AG04450 (cell line): ENCODE results near the gene DEK. TPM values are rescaled to one million over a fixed set of nuclear protein-coding genes. Genes with fewer than 3 reads are reported as not detected.

Source experiments
- CTCF ChIA-PET: fragments of 300-600, 350-600 bp; formaldehyde crosslinking; extraction: SDS; loops from one replicate; lab custom pipeline; 2022; ENCODE audit warnings: antibody characterized with exemption, inconsistent platforms; lab: Charles Lee
- POLR2A ChIA-PET: fragments of 350-600 bp; formaldehyde crosslinking; extraction: SDS; loops from one replicate; lab custom pipeline; 2021; ENCODE audit warnings: antibody characterized with exemption, inconsistent platforms; lab: Yijun Ruan, JAX
- DNase-seq: peaks from one replicate; pipeline ENCODE4 v3.0.0-alpha.2; 2011; ENCODE audit warnings: low read depth, low spot score
- H3K27ac ChIP-seq: one replicate; pipeline ENCODE4 v1.5.1; 2012; ENCODE audit warnings: low read depth, low read length, control low read depth
- H3K27me3 ChIP-seq: one replicate; pipeline ENCODE4 v1.6.0; 2012; ENCODE audit warnings: low read length; ENCODE audit not compliant: control insufficient read depth, insufficient read depth
- H3K4me3 ChIP-seq: 2 replicates; pipeline ENCODE4 v1.5.1; 2011; ENCODE audit warnings: mild to moderate bottlenecking, low read depth, low read length, control low read depth
- H3K9me3 ChIP-seq: 2 replicates; pipeline ENCODE4 v1.5.1; 2012; ENCODE audit warnings: low read length; ENCODE audit not compliant: control insufficient read depth, insufficient read depth
- CTCF ChIP-seq: IDR thresholded peaks from 2 replicates; pipeline ENCODE4 v1.5.1; 2011; ENCODE audit warnings: low read depth, low read length, control low read depth, inconsistent platforms
- polyA plus RNA-seq: library from polyadenylated mRNA; depleted of rRNA; stranded (reverse); fragments of >200 nt; gene quantifications from 2 replicates; pipeline ENCODE4 v1.2.3, GENCODE V29; 2011

Gene DEK
- polyA plus RNA-seq, 1 experiment: 68.1 TPM

GRCh38 chr6:18306977-18307376 is 42.6 kb upstream of the DEK start:
- no peak overlapping the region for H3K4me3 ChIP-seq
- no peak overlapping the region for H3K27ac ChIP-seq
- no peaks in the 10 kb centered on the region for H3K27me3 ChIP-seq
- no peak for TF ChIP-seq CTCF
- peaks cover 3% of the 10 kb centered on the region; the same call in 1 of the 2 replicates for H3K9me3 ChIP-seq
- DNase-seq: no peak
- CTCF ChIA-PET: interaction anchor here (0.8 to 1.4 kb wide), 2 partner anchors 72 to 197 kb away, joined by 3 to 4 read pairs; no protein-coding TSS in a partner anchor
- POLR2A ChIA-PET: interaction anchor here (0.6 to 0.7 kb wide), 3 partner anchors 24 to 195 kb away, joined by 3 to 4 read pairs (median 4); no protein-coding TSS in a partner anchor

GRCh38 chr6:18302561-18303439 is 38.5 kb upstream of the DEK start:
- H3K27me3 ChIP-seq: no peaks in the 10 kb centered on the region
- POLR2A ChIA-PET: interaction anchor here (0.6 kb wide), 1 partner anchor 42 kb away, joined by 6 read pairs; no protein-coding TSS in a partner anchor
- DNase-seq: no peak
- no peak overlapping the region for H3K4me3 ChIP-seq
- CTCF ChIA-PET: interaction anchor here (0.7 to 1.3 kb wide), 6 partner anchors 11 to 201 kb away, joined by 3 to 6 read pairs (median 4); no protein-coding TSS in a partner anchor
- H3K27ac ChIP-seq: no peak overlapping the region
- H3K9me3 ChIP-seq: no peaks in the 10 kb centered on the region
- TF ChIP-seq CTCF: no peak

GRCh38 chr6:18293076-18293904 is 29.0 kb upstream of the DEK start:
- no peak for DNase-seq
- Histone ChIP-seq H3K9me3 (no peaks in the 10 kb centered on the region; the same call in 1 of the 2 replicates), H3K27ac (no peak overlapping the region), H3K27me3 (no peaks in the 10 kb centered on the region), H3K4me3 (no peak overlapping the region)
- ChIA-PET CTCF (interaction anchor here (0.6 kb wide), 1 partner anchor 26 kb away, joined by 4 read pairs; no protein-coding TSS in a partner anchor), POLR2A (no interaction called here)
- no peak for TF ChIP-seq CTCF

- Histone ChIP-seq H3K27ac (no peak overlapping the region), H3K27me3 (no peaks in the 10 kb centered on the region), H3K9me3 (no peaks in the 10 kb centered on the region; the same call in 1 of the 2 replicates), H3K4me3 (no peak overlapping the region)
- TF ChIP-seq CTCF: no peak
- no peak for DNase-seq
- CTCF ChIA-PET: no interaction called here
- POLR2A ChIA-PET: no interaction called here
Observed at GRCh38 chr6:18289283-18289682, 25.0 kb upstream of the DEK start.
